Amygdala (tissue), 56 donors: ENCODE data around the gene SMIM35.

Source experiments
- DNase-seq, 56 donors: peaks; one replicate each; lab custom pipeline; 2025; lab: John Stamatoyannopoulos, UW

SMIM35 gene

DNA sequence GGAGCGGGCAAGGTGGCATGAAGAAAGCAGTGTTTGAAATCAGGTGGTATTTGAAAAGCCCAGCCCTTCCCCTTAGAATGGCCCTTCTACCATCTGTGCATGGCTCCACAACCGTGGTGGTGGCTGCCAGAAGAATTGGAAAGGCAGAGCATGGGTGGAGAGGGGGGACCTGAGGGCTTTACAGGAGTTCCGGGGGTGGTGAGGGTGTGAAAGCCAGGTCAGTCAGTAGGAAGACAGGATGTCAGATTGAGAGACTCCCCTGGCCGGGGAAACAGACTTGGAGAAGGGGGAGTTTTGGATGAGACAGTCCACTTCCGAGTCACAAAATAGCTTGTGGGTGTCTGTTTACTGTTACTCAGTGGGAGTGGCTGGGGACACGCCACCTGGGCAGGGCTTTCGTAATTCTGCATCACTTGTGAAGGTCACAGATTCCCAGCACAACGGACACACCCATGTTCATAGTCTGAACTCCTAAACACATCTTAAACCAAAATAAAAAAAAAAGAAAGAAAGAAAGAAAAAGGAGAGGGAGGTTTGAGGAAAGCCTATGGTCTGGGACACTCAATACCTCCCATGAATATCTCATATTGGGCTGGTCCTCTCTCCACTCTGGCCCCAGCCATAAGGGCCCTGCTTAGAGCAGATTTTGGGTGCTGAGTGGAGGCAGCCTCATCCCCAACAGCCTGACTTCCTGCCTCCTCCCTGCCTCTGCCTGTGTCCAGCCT lies 24.4 kb upstream of the SMIM35 start:
- no peak for DNase-seq

GRCh38 chr11:118109231-118109630 lies 22.5 kb upstream of the SMIM35 start:
- no peak for DNase-seq

GRCh38 chr11:118108513-118108912 lies 21.8 kb upstream of the SMIM35 start:
- DNase-seq = no peak

DNA sequence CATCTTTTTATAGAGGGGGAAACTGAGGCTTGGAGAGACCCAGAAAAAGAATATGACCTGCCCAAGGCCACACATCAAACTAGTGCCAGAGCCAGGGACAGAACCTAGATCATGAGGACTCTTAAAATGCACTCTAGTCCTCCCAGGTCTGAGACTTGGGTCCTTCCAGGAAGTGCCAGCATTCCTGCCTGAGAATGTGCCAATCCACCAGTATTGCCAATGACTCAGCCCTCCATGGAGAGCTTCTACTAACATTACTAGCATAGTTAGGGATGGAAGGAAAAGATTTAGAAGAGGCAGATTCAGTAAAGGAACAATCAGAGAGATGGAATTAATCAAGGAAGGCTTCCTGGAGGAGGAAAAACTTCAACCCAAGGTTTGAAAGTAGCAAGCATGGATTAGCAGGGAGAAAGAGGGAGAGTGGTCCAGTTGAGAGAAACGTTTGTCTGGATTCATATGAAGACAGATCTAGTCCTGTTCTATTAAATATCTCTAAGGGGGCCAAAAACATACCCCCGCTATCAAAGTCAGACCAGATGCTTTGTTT lies 20.1 kb upstream of the SMIM35 start:
- no peak for DNase-seq

- DNase-seq = no peak
Measured at GRCh38 chr11:118105657-118106305, 19.0 kb upstream of the SMIM35 start.

DNA sequence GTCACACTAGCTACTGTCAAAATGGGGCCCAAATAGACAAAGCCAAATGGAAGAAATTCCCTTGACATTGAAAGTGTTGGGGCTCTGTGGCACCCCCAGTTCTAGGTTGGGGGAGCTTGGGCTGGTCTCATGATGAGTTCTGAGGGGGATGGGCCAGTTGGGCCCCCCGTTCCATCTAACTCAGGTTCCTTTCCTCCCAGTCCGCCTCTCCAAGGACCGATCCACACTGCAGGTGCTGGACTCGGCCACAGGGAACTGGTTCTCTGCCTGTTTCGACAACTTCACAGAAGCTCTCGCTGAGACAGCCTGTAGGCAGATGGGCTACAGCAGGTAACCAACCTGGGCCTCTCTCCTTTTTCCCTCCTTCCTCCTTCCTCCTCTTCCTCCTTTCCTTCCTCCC lies 17.7 kb upstream of the SMIM35 start:
- DNase-seq = no peak

DNA sequence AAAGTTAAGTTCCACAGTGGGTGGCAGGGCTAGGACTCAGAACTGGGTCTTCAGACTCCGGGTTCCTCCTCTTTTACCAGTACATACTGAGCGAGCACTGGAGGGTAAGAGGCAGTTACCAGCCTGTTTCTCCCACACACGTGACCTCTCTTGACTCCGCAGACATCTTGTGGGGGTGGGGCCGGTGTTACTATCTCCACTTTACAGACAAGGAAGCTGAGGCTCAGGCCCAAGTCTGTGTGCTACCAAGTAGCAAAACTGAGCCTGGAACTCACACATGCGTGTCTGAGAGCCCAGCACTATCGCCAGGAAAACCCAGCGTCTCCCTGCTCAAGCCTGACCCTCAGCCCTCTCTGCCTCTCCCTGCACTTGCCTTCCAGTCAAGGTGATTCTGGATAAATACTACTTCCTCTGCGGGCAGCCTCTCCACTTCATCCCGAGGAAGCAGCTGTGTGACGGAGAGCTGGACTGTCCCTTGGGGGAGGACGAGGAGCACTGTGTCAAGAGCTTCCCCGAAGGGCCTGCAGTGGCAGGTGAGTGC lies 16.0 kb upstream of the SMIM35 start:
- no peak for DNase-seq

DNA sequence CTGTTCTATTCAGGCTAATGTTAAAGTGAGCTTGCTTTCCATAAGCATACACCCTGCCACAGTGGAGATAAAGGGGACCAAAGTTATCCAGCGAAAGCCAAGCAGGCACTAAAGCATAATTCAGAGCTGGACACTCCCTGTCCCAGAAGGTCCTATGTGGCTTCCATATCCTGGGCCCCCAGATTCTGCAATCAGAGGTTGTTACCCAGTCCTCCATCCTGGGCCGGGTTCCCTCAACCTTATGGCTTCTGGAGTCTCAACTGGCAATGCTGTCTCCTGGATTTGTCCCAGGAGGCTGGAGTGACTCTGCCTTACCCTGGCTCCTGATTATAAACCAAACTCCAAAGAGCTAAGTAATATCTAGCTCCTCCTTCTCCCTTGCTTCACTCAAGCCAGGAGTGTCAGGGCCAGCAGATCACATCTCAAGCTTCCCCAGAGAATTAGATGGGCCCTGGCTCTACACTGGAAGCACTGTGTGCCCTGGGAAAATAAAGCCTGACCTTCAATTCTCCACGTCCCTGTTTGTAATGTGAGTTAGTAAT lies 14.0 kb upstream of the SMIM35 start:
- no peak for DNase-seq

GRCh38 chr11:118099838-118100556 lies 13.2 kb upstream of the SMIM35 start:
- DNase-seq = no peak

- DNase-seq = peak in 8 of 56 donors; percentile 9 to 30 (median 16)
Measured at GRCh38 chr11:118098996-118099837, 12.5 kb upstream of the SMIM35 start.

DNA sequence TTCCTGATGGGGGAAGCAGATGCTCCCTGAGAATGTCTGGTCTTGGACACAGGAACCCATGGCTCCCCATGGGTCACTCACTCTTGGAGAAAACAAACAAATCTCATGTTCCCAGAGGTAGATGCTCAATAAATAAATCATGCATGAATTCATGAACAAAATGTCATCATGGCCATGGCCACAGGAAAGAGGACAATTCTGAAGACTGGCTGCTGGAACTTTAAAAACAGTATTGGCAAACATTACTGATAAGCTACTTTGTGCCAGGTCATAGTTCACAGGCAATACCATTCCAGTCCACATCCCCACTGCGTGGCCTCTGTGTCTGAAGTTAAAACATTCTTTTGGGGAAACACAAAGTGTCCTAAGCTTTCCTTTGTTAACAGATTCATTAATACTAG lies 9.2 kb upstream of the SMIM35 start:
- no peak for DNase-seq

- DNase-seq = no peak
Measured at GRCh38 chr11:118095493-118095892, 8.7 kb upstream of the SMIM35 start.

DNA sequence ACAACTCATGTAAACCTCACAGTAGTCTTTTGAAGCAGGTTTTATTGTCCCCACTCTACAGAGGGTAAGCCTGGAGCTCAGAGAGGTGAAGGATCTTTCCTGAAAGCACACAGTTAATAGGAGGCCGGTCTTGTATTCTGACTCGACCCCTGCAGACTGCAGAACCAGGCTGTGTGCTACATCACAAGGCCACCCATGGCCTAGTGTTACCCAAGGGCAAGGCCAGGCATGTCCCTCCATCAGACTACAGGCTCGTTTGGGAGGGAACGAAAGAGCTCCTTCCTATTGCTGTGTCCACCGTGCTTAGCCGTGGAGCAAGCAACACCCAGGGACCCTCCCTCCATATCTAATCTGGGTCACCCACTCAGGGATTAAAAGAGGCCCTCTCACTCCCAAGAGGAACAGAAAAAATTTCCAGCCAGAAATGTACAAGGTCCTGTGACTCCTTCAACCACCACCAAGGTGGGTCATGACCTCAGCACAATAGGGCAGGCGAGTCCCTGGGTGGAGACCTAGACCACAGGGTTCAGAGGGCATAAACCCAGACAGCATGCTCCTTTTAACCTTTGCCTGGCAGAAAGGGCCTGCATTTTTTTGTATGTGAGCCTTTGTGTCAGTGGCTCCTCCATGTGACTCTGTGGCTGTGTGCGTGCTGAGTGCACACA lies 6.3 kb upstream of the SMIM35 start:
- DNase-seq = no peak

- DNase-seq = no peak
Measured at GRCh38 chr11:118091690-118092089, 4.9 kb upstream of the SMIM35 start.

DNA sequence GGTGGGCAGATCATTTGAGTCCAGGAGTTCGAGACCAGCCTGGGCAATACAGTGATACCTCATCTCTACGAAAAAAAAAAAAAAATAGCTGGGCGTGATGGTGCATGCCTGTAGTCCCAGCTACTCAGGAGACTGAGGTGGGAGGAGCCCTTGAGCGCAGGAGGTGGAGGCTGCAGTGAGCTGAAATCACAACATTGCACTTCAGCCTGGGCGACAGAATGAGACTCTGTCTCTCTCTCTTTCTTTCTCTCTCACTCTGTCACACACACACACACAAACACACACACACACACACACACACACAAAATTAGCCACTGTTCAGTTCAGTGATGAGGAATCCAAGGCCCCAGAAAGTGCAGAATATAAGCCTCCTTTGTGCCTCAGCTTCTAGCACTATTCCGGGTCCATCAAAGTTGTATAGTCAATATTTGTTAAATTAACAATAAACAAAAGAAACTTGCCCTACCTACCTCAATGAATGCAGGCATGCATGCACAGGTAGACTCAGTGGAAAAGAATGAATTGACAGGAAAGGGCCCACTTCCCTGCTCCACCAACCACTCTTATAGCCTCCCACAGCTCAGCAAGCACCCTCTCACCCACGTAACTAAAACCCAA lies 3.9 kb upstream of the SMIM35 start:
- DNase-seq = no peak

DNA sequence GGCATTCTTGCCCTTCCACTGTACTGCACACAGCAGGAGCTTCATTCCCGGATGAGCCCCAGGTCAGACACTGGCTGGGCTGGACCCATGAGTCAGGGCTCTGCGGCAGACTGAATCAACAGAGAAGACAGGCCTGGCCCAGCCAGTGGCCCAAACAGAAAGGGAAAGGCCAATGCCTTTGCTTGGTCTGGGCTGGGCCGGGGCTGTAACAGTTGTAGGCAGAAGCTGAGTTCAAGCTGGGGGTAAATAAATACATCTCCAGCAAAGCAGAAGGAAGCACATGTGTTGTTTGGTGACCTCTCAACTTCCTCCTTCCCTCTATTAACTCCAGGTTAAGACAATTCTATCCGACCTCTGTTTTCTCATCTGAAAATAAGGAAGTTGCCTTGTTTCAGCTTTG lies 1.8 kb upstream of the SMIM35 start:
- DNase-seq = peak in 3 of 56 donors; percentile 4 to 35 (median 16)

DNA sequence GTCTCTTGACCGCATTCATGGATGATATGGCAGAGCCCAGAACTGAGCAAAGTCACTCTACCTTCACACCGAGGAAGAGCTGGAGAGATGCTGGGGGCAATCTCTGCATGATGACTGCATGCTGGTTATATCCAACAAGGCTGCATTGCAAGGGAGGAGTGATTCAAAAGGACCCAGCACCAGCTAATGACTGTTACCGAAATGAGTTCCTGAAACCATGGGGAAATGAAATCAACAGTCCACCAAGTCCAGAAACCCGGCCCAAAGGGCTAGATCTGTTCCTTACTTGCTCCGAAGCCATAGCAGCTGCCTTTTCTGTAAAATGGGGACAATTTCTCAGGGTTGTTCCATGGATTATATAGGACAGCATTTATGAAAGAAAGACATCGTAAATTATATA lies 1.2 kb upstream of the SMIM35 start:
- no peak for DNase-seq

DNA sequence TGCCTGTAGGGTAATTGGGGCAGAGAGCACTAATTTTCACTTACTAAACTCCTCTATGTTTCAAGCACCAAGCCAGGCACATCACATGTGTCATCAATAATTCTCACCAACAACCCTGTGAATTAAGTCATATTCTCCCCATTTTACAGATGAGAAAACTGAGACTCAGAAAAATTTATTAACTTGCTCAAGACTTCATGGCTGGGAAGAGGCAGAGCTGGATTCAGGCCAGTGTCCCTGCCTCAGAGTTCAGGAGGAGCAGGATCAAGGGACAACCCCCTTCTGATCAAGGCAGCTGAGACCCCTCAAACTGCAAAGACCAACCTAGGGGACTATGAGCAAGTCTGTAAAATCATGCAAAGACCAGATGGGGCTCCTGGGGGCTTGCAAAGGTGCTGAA lies 2.1 kb downstream of the SMIM35 start:
- DNase-seq = no peak

GRCh38 chr11:118084247-118084646 lies 2.5 kb downstream of the SMIM35 start:
- peak in 1 of 56 donors; percentile 14 for DNase-seq
